SK-N-SH (cell line): ENCODE measurements around the gene ALS2CL. TPM values are rescaled to one million over a fixed set of nuclear protein-coding genes. Genes with fewer than 3 reads are reported as not detected.

Experiments used
- CTCF ChIA-PET: fragments of 300-600, 350-600 bp; formaldehyde crosslinking; extraction: SDS; loops from one replicate; lab custom pipeline; 2021; lab: Yijun Ruan, JAX
- POLR2A ChIA-PET: fragments of 350-600 bp; sonication (Branson Sonifier 250); formaldehyde crosslinking; extraction: SDS; loops from one replicate; lab custom pipeline; 2020; ENCODE audit warnings: antibody characterized with exemption, inconsistent platforms; lab: Yijun Ruan, JAX
- DNase-seq: peaks from one replicate; pipeline ENCODE4 v3.0.0; 2012
- H2AFZ ChIP-seq: fragments of 200-600 bp; sonication (generic); 2 replicates; pipeline ENCODE4 v1.8.1; 2016; ENCODE audit warnings: antibody characterized with exemption, mild to moderate bottlenecking, low read depth
- H3F3A ChIP-seq: fragments of 200-600 bp; sonication (generic); replicated peaks from 2 replicates; pipeline ENCODE3; 2016; ENCODE audit warnings: antibody characterized with exemption, mild to moderate bottlenecking; ENCODE audit not compliant: insufficient read depth
- H3K27ac ChIP-seq, 2 experiments: fragments of 200-500 bp in 1 of 2; fragments of 200-600 bp in 1 of 2; sonication (Bioruptor generic) in 1 of 2; sonication (generic), shearing (Covaris generic) in 1 of 2; 2 replicates each; pipeline versions ENCODE4 v1.5.1 to v1.6.1; 2014 to 2016; ENCODE audit warnings: low read depth in 2 of 2, inconsistent platforms in 1 of 2, low read length in 1 of 2, mild to moderate bottlenecking in 1 of 2, mixed read lengths in 1 of 2
- H3K27me3 ChIP-seq: fragments of 200-600 bp; sonication (generic), shearing (Covaris generic); 2 replicates; pipeline ENCODE4 v1.6.1; 2016; ENCODE audit warnings: mixed run types; ENCODE audit not compliant: insufficient read depth
- H3K36me3 ChIP-seq, 2 experiments: fragments of 200-500 bp in 1 of 2; fragments of 200-600 bp in 1 of 2; sonication (Bioruptor generic) in 1 of 2; sonication (generic) in 1 of 2; replicated peaks in 1 of 2; 2 replicates each; pipeline versions ENCODE3 to v1.5.1; 2014 to 2016; ENCODE audit warnings: low read length in 1 of 2, mild to moderate bottlenecking in 1 of 2; ENCODE audit not compliant: insufficient read depth in 2 of 2, control insufficient read depth in 1 of 2
- H3K4me1 ChIP-seq, 2 experiments: fragments of 200-500 bp in 1 of 2; fragments of 200-600 bp in 1 of 2; sonication (Bioruptor generic) in 1 of 2; sonication (generic), shearing (Covaris generic) in 1 of 2; 2 replicates each; pipeline versions ENCODE4 v1.5.1 to v1.6.1; 2014 to 2016; ENCODE audit warnings: low read depth in 1 of 2, low read length in 1 of 2, mixed run types in 1 of 2; ENCODE audit not compliant: insufficient read depth in 2 of 2, control insufficient read depth in 1 of 2
- H3K4me2 ChIP-seq: fragments of 200-600 bp; sonication (generic), shearing (Covaris generic); 2 replicates; pipeline ENCODE4 v1.6.1; 2017; ENCODE audit warnings: mixed run types
- H3K4me3 ChIP-seq, 2 experiments: fragments of 200-500 bp in 1 of 2; fragments of 200-600 bp in 1 of 2; sonication (Bioruptor generic) in 1 of 2; sonication (generic), shearing (Covaris generic) in 1 of 2; 2 replicates each; pipeline versions ENCODE4 v1.5.1 to v1.8.1; 2014 to 2016; ENCODE audit warnings: low read depth in 2 of 2, inconsistent platforms in 1 of 2, low read length in 1 of 2, mild to moderate bottlenecking in 1 of 2, mixed read lengths in 1 of 2, moderate library complexity in 1 of 2
- H3K79me2 ChIP-seq: fragments of 200-600 bp; sonication (generic); 2 replicates; pipeline ENCODE4 v1.8.1; 2017; ENCODE audit warnings: mild to moderate bottlenecking; ENCODE audit not compliant: insufficient read depth
- H3K9ac ChIP-seq: fragments of 200-600 bp; sonication (generic); 2 replicates; pipeline ENCODE4 v1.6.1; 2017; ENCODE audit warnings: mixed run types
- H3K9me2 ChIP-seq: fragments of 200-600 bp; sonication (generic); 2 replicates; pipeline ENCODE4 v1.6.1; 2017; ENCODE audit warnings: mixed run types
- H3K9me3 ChIP-seq: fragments of 200-600 bp; sonication (generic); 2 replicates; pipeline ENCODE4 v1.6.1; 2017; ENCODE audit warnings: mixed run types, mild to moderate bottlenecking, moderate library complexity
- H4K20me1 ChIP-seq: fragments of 200-600 bp; sonication (generic); 2 replicates; pipeline ENCODE4 v1.6.1; 2017; ENCODE audit warnings: mild to moderate bottlenecking, mixed run types; ENCODE audit not compliant: insufficient read depth
- CHD2 ChIP-seq: fragments of 150-350 bp; IDR thresholded peaks from 2 replicates; pipeline ENCODE4 v1.6.1; 2018; ENCODE audit warnings: low read length; ENCODE audit not compliant: partially characterized antibody
- EP300 ChIP-seq, 2 experiments: IDR thresholded peaks; 2 replicates each; pipeline versions ENCODE4 v1.4.0 to v1.6.1; 2012; ENCODE audit warnings: borderline replicate concordance in 1 of 2, low read depth in 1 of 2, low read length in 1 of 2
- FOSL2 ChIP-seq: IDR thresholded peaks from 2 replicates; pipeline ENCODE4 v1.4.0; 2012; ENCODE audit warnings: low read depth, mild to moderate bottlenecking, moderate library complexity, borderline replicate concordance
- FOXM1 ChIP-seq: IDR thresholded peaks from 2 replicates; pipeline ENCODE4 v1.4.0; 2012; ENCODE audit warnings: low read depth, mild to moderate bottlenecking
- GATA2 ChIP-seq: sonication (generic); formaldehyde crosslinking; IDR thresholded peaks from 2 replicates; pipeline ENCODE4 v1.5.0; 2020; ENCODE audit warnings: mild to moderate bottlenecking, missing genetic modification reagents
- NRF1 ChIP-seq: IDR thresholded peaks from 2 replicates; pipeline ENCODE4 v1.6.1; 2012; ENCODE audit warnings: low read depth, mild to moderate bottlenecking, low read length
- RAD21 ChIP-seq: IDR thresholded peaks from 2 replicates; pipeline ENCODE4 v1.6.1; 2012; ENCODE audit warnings: mild to moderate bottlenecking, low read length
- TCF12 ChIP-seq: IDR thresholded peaks from 2 replicates; pipeline ENCODE4 v1.4.0; 2012
- TEAD4 ChIP-seq: IDR thresholded peaks from 2 replicates; pipeline ENCODE4 v1.4.0; 2012; ENCODE audit warnings: mild to moderate bottlenecking, borderline replicate concordance; ENCODE audit not compliant: insufficient read depth
- WGBS: methylation state at CpG from one replicate; pipeline ENCODE4 v1.1.6; 2017; ENCODE audit warnings: low lambda C conversion rate; 5-methylcytosine and 5-hydroxymethylcytosine counted together
- polyA plus RNA-seq, 3 experiments: library from polyadenylated mRNA; depleted of rRNA; stranded (reverse); fragments of >200 nt; gene quantifications; 2 replicates each; pipeline ENCODE4 v1.2.3, GENCODE V29; 2012
- TF ChIP-seq, protein P1 (sequence below): fragments of 150-350 bp; IDR thresholded peaks from 2 replicates; pipeline ENCODE4 v1.6.1; 2017; ENCODE audit warnings: antibody characterized with exemption, low read length, low read depth, borderline replicate concordance
- TF ChIP-seq, protein P2 (sequence below): IDR thresholded peaks from 2 replicates; pipeline ENCODE4; 2012
- TF ChIP-seq, protein P3 (sequence below): IDR thresholded peaks from 2 replicates; pipeline ENCODE4 v1.4.0; 2012; ENCODE audit warnings: low read depth, borderline replicate concordance
- TF ChIP-seq, protein P4 (sequence below): IDR thresholded peaks from 2 replicates; pipeline ENCODE4 v1.4.0; 2012; ENCODE audit warnings: low read depth, borderline replicate concordance
- TF ChIP-seq, protein P5 (sequence below): IDR thresholded peaks from 2 replicates; pipeline ENCODE4 v1.4.0; 2012; ENCODE audit warnings: low read depth

The ALS2CL gene
- polyA plus RNA-seq, 1 of the 3 experiments (the other 2 are of a cell fraction): 0.18 TPM

DNA sequence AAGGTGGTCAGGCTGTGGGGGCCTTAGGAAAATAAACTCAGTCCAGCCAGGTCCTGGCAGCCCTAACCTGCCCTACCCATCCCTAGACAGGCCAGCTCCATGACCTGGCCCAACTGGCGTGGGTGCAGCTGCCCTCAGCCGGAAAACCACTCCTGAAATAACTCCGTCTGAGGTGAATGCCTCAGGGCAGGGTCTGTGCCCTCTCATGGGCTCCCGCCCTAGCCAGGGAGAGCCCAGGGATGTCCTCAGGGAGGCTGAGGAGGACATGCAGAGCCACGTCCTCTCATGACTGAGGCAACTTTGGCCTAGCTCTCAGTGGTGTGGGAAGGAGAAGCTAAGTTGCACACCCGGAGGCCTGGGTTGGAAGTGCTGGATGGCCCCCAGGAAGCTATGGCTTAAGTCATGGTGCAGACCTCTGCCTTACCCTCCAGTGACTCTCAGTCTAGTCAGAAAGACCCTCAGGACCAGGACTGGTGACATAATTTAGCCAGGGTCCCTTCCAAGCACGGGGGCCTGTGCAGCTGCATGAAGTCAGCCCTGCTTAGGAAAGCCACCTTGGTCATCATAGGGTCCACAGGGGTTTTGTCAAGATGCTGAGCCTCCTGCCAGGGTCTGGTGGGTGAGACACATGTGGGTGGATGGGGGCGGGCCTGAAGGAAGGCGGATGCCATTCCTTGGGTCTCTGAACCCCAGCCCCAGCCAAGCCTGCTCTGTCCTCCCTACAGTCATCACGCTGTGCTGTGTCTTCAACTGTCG is 15.1 kb upstream of the ALS2CL start:
- no peaks in the 10 kb centered on the region for H3K79me2 ChIP-seq
- WGBS: 58% methylated on average over 4 of the region's 11 CpGs
- TF ChIP-seq, protein P1, sequence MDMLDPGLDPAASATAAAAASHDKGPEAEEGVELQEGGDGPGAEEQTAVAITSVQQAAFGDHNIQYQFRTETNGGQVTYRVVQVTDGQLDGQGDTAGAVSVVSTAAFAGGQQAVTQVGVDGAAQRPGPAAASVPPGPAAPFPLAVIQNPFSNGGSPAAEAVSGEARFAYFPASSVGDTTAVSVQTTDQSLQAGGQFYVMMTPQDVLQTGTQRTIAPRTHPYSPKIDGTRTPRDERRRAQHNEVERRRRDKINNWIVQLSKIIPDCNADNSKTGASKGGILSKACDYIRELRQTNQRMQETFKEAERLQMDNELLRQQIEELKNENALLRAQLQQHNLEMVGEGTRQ: no peak
- TF ChIP-seq EP300 (IDR thresholded peaks at IDR 0.05; ENCODE audit: borderline replicate concordance in 1 of 2, low read depth in 1 of 2, low read length in 1 of 2): no peak
- TF ChIP-seq, protein P2, sequence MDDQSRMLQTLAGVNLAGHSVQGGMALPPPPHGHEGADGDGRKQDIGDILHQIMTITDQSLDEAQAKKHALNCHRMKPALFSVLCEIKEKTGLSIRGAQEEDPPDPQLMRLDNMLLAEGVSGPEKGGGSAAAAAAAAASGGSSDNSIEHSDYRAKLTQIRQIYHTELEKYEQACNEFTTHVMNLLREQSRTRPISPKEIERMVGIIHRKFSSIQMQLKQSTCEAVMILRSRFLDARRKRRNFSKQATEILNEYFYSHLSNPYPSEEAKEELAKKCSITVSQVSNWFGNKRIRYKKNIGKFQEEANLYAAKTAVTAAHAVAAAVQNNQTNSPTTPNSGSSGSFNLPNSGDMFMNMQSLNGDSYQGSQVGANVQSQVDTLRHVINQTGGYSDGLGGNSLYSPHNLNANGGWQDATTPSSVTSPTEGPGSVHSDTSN: no peak
- TF ChIP-seq RAD21: no peak
- TF ChIP-seq CHD2: no peak
- TF ChIP-seq NRF1: no peak
- no peak for TF ChIP-seq GATA2 (CRISPR knock-in tag)
- TF ChIP-seq, protein P3, sequence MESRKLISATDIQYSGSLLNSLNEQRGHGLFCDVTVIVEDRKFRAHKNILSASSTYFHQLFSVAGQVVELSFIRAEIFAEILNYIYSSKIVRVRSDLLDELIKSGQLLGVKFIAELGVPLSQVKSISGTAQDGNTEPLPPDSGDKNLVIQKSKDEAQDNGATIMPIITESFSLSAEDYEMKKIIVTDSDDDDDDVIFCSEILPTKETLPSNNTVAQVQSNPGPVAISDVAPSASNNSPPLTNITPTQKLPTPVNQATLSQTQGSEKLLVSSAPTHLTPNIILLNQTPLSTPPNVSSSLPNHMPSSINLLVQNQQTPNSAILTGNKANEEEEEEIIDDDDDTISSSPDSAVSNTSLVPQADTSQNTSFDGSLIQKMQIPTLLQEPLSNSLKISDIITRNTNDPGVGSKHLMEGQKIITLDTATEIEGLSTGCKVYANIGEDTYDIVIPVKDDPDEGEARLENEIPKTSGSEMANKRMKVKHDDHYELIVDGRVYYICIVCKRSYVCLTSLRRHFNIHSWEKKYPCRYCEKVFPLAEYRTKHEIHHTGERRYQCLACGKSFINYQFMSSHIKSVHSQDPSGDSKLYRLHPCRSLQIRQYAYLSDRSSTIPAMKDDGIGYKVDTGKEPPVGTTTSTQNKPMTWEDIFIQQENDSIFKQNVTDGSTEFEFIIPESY: no peak
- TF ChIP-seq TEAD4: no peak
- TF ChIP-seq, protein P4, sequence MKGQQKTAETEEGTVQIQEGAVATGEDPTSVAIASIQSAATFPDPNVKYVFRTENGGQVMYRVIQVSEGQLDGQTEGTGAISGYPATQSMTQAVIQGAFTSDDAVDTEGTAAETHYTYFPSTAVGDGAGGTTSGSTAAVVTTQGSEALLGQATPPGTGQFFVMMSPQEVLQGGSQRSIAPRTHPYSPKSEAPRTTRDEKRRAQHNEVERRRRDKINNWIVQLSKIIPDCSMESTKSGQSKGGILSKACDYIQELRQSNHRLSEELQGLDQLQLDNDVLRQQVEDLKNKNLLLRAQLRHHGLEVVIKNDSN: no peak
- no peak for TF ChIP-seq TCF12
- no peak for TF ChIP-seq FOSL2
- TF ChIP-seq, protein P5, sequence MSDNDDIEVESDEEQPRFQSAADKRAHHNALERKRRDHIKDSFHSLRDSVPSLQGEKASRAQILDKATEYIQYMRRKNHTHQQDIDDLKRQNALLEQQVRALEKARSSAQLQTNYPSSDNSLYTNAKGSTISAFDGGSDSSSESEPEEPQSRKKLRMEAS: no peak
- TF ChIP-seq FOXM1: no peak
- H3K4me1 ChIP-seq: peaks cover 0 to 6% of the 10 kb centered on the region in 2 experiments; a peak in 1 of 4 replicates
- no peak for DNase-seq
- H2AFZ ChIP-seq: no peak overlapping the region
- H3K4me2 ChIP-seq: no peak overlapping the region
- no peak overlapping the region for H3K9ac ChIP-seq
- no peak overlapping the region for H3K27ac ChIP-seq
- H3K9me2 ChIP-seq: no peaks in the 10 kb centered on the region
- no peaks in the 10 kb centered on the region for H3K9me3 ChIP-seq
- ChIA-PET CTCF (interaction anchor here (0.7 to 5.6 kb wide), 11 partner anchors 92 to 291 kb away, joined by 3 to 48 read pairs (median 11); partner anchors contain the start of gene MYL3), POLR2A (no interaction called here)
- no peaks in the 10 kb centered on the region for H3F3A ChIP-seq
- no peaks in the 10 kb centered on the region for H3K27me3 ChIP-seq
- no peaks in the 10 kb centered on the region for H3K36me3 ChIP-seq
- no peak overlapping the region for H3K4me3 ChIP-seq
- no peaks in the 10 kb centered on the region for H4K20me1 ChIP-seq
